Central memory CD4-positive, alpha-beta T cell (primary cell): Measurements from ENCODE around the gene MFRP.

Source experiments
- DNase-seq: peaks from one replicate; pipeline ENCODE4 v3.0.0; 2022

Gene MFRP

GRCh38 chr11:119336744-119337469 is 9.6 kb downstream of the MFRP start:
- DNase-seq, result no peak

- DNase-seq, result no peak
These were observed 10.6 kb downstream of the MFRP start for GRCh38 chr11:119335655-119336543.

- DNase-seq, result no peak
These were observed 11.3 kb downstream of the MFRP start for GRCh38 chr11:119335091-119335654.

- peak; percentile 94 for DNase-seq
These were observed 12.2 kb downstream of the MFRP start, which contains the start of gene RNF26 for GRCh38 chr11:119334174-119334930. RNF26 (plus strand) TSS chr11:119334527; CDS start chr11:119335123, 596 bp downstream.

- DNase-seq, result no peak
These were observed 14.3 kb downstream of the MFRP start for GRCh38 chr11:119332111-119332765.

GRCh38 chr11:119330237-119330636 is 16.3 kb downstream of the MFRP start:
- DNase-seq, result no peak

- no peak for DNase-seq
These were observed 17.2 kb downstream of the MFRP start for GRCh38 chr11:119329320-119329719.

GRCh38 chr11:119324189-119324588 is 22.3 kb downstream of the MFRP start:
- no peak for DNase-seq

GRCh38 chr11:119323532-119324033 is 22.9 kb downstream of the MFRP start:
- DNase-seq, result peak; percentile 64

- DNase-seq, result no peak
These were observed 23.5 kb downstream of the MFRP start for GRCh38 chr11:119322921-119323531.

GRCh38 chr11:119322360-119322739 is 24.2 kb downstream of the MFRP start:
- DNase-seq, result no peak

- DNase-seq, result peak; percentile 49
These were observed 25.6 kb downstream of the MFRP start for GRCh38 chr11:119320776-119321524.

- no peak for DNase-seq
These were observed 26.2 kb downstream of the MFRP start for GRCh38 chr11:119320240-119320775.

- no peak for DNase-seq
These were observed 26.7 kb downstream of the MFRP start for GRCh38 chr11:119319700-119320239.

- DNase-seq, result no peak
These were observed 27.3 kb downstream of the MFRP start for GRCh38 chr11:119319136-119319699.

- peak; percentile 59 for DNase-seq
These were observed 28.0 kb downstream of the MFRP start for GRCh38 chr11:119318240-119319135.

GRCh38 chr11:119317592-119318239 is 28.8 kb downstream of the MFRP start:
- no peak for DNase-seq
